HCT116 (cell line): ENCODE measurements around the gene HBE1.
"Not testable (repeated sequence)": the region's sequence is repeated elsewhere in the genome, so short reads cannot be mapped to it uniquely, and the experiment has no call there.

Source experiments
- RAD21 ChIP-seq: IDR thresholded peaks from 2 replicates; pipeline ENCODE4 v1.6.1; 2012; ENCODE audit warnings: low read depth, mild to moderate bottlenecking
- TF ChIP-seq, protein P1 (sequence below): IDR thresholded peaks from 2 replicates; pipeline ENCODE4 v1.6.1; 2012; ENCODE audit warnings: low read depth

DNA sequence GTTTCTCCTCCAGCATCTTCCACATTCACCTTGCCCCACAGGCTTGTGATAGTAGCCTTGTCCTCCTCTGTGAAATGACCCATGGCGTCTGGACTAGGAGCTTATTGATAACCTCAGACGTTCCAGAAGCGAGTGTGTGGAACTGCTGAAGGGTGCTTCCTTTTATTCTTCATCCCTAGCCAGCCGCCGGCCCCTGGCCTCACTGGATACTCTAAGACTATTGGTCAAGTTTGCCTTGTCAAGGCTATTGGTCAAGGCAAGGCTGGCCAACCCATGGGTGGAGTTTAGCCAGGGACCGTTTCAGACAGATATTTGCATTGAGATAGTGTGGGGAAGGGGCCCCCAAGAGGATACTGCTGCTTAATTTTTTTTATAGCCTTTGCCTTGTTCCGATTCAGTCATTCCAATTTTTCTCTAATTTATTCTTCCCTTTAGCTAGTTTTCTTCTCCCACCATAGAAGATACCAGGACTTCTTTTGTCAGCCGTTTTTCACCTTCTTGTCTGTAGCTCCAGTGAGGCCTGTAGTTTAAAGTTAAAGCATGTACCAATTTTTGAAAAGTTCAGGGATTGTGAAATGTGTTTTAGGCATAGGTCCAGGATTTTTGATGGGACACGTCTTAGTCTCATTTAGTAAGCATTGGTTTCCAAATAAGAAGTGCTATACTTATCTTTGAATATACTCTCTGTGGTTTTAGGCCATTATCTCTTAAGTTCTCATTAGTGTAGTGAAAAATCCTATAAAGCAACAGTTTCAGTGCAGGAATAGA, 14.9 kb downstream of the HBE1 start, which contains the start of gene HBG2:
- TF ChIP-seq RAD21: not testable (repeated sequence)
- TF ChIP-seq, protein P1, sequence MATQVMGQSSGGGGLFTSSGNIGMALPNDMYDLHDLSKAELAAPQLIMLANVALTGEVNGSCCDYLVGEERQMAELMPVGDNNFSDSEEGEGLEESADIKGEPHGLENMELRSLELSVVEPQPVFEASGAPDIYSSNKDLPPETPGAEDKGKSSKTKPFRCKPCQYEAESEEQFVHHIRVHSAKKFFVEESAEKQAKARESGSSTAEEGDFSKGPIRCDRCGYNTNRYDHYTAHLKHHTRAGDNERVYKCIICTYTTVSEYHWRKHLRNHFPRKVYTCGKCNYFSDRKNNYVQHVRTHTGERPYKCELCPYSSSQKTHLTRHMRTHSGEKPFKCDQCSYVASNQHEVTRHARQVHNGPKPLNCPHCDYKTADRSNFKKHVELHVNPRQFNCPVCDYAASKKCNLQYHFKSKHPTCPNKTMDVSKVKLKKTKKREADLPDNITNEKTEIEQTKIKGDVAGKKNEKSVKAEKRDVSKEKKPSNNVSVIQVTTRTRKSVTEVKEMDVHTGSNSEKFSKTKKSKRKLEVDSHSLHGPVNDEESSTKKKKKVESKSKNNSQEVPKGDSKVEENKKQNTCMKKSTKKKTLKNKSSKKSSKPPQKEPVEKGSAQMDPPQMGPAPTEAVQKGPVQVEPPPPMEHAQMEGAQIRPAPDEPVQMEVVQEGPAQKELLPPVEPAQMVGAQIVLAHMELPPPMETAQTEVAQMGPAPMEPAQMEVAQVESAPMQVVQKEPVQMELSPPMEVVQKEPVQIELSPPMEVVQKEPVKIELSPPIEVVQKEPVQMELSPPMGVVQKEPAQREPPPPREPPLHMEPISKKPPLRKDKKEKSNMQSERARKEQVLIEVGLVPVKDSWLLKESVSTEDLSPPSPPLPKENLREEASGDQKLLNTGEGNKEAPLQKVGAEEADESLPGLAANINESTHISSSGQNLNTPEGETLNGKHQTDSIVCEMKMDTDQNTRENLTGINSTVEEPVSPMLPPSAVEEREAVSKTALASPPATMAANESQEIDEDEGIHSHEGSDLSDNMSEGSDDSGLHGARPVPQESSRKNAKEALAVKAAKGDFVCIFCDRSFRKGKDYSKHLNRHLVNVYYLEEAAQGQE: not testable (repeated sequence)
